RPMI7951 (cell line): ENCODE data around the gene BLOC1S1. TPM values are rescaled to one million over a fixed set of nuclear protein-coding genes. Genes with fewer than 3 reads are reported as not detected.
"Not testable (repeated sequence)": the region's sequence is repeated elsewhere in the genome, so short reads cannot be mapped to it uniquely, and the experiment has no call there.

ENCODE experiments used
- DNase-seq: peaks from one replicate; pipeline ENCODE4 v3.0.0-alpha.2; 2012; ENCODE audit warnings: low read depth
- total RNA-seq: library from RNA; depleted of rRNA; stranded (reverse); fragments of >200 nt; shearing (Covaris generic); gene quantifications from 2 replicates; pipeline ENCODE4 v1.2.3, GENCODE V29; 2014; rRNA removed

Gene BLOC1S1
- total RNA-seq, 1 experiment from 2014 or later: 155 TPM

DNA sequence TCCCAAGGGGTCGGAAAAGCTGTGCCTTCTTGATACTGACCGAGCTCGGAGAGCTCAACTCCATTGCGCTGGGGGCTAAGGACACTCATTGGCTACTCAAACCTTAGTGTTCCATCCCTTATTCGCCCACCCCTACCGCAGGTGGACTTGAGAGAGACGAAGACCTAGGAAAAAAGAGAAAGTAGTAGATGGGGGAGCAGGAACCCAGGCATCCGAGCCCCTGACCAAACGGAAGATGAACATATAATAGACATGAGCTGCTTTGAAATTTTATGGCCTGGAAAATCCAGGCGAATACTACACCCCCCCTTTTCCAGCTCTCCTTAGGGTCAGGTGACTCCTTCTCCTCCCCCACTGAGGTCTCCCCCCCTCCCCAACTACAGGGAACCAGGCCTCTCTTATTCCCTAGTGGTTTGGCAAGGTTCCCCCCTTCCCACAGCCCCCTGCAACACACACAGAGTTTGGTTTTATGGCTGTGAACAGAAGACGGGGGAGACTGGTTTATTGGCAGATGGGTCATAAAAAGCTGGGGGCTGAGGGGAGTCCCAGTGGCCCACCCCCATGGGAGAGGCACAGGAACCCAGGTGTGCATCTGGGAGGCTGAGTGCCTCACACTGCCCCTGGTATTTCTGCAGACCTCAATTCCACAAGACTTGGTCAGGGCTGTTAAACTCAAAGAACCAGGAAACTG is 28.6 kb downstream of the BLOC1S1 start:
- no peak for DNase-seq

DNA sequence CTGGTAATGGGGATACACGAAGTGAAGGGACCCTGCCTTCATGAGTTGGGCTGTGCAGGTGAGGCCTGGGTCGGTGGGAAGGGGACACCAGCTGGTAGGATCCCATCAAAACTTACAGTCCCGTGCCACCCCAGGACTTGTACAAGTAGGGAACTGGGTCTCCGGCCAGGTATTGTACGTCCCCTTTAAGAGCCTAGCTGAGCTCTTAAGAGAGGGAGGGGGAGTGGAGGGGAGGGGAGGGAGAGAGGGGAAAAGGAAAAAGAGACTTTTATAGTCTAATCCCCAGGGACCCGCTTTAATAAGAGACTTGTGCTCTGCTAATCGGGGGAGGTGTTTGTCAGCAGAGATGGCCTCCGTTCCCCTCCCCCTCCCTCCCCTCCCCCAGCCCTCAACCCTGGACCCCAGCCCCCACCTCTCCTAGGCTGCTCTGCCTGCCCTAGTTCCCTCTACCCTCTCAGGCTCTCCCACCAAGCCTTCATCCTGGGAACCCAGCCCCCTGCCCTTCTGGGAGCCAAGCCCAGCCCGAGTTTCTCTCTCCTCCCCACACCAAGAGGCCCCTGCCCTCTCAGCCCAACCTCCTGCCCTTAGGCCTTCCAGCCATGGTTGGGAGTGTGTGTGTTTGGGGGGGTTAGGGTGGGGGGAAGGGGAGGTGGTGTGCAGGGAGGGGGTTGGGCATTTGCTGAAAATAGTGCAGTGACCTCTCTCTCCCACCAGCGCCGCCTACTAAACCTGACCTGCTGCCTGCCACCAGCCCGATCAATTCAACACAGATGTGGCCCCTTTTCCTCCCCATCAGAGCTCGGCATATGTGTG is 29.7 kb downstream of the BLOC1S1 start:
- no peak for DNase-seq

DNA sequence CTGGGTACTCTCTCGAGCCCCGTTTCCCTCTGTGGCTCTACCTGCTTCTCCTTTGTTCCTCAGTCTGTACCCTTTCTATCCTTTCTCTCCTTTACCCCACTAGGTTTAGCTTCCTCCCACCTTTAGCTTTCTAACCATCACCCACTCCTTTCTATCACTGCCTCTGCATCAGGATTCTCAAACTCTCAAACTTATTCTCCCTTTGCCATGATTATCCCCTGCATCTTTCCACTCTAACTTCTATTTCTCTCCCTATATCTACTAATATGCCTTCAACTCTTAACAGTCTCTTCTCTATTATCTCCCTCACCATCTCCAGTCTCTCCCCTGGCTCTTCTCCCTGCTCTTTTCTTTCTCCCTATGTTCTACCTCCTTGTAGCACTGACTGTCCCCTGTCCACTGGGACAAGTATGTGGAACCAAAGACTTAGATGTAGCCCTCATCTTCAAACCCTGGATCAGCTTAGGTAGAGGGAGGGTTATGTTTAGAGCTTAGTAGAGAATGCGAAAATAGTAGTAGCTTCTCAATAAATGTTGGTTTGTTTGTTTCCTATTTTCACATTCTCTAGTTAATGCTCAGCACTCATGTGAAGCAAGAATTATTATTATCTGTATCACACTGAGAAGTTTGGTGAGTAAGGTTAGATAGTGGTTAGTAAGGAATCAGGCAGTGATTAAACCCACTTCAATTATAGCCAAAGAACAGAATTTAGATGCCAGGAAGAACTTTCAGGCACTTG is 30.5 kb downstream of the BLOC1S1 start:
- no peak for DNase-seq

DNA sequence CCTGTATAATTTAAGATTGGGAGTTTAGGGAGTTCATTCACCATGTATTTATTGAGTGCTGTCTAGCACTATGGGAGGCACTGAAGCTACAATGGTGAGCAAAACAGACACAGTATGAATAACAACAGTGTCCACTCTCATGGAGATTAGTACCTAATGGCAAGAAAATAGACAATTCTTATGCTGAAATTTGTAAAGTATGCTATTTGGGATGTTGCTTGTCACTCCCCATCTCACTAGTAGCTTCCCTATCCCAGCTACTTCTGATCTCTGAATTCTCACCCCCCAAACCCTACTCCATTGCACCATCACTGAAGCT is 31.0 kb downstream of the BLOC1S1 start:
- DNase-seq: no peak

DNA sequence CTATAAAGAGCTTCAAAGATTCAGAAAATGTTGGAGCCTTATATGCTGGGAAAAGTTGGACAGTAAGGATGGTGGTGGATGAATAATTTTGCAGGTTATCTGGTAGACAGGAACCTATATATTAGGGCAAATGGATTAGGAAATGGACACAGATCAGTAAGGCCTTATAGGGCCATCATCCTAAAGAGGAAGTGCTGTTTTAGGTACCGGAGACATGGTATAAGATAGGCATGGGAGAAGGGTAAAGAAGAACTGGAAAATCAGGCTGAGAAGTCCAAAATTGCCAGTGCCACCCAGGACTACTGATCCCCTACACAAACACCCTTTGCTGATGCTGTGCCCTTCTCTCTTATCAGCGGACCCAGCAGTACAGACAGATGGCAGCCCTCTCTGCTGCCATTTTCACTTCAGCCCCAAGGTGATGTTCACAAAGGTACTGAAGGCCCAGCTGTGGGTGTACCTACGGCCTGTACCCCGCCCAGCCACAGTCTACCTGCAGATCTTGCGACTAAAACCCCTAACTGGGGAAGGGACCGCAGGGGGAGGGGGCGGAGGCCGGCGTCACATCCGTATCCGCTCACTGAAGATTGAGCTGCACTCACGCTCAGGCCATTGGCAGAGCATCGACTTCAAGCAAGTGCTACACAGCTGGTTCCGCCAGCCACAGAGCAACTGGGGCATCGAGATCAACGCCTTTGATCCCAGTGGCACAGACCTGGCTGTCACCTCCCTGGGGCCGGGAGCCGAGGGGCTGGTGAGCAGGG is 32.6 kb downstream of the BLOC1S1 start:
- no peak for DNase-seq

DNA sequence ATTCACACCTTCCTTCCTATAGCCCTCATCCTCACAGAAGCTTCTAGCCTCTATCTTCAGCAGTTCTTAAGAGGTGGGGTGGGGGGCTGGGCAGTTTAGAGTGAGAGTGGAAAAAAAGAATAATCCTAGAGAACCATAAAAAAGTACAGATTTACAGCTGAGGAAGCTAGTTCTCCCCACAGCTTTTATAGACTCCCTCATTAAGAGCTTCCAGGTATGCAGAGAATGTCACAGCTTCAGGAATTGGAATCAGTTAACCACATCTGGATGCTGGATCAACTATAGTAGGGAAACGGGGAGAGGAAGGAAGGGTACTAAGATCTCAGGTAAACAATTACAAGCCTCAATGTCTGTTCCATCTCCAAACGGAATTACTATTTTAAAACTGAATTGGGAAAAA is 39.4 kb downstream of the BLOC1S1 start:
- DNase-seq: no peak

DNA sequence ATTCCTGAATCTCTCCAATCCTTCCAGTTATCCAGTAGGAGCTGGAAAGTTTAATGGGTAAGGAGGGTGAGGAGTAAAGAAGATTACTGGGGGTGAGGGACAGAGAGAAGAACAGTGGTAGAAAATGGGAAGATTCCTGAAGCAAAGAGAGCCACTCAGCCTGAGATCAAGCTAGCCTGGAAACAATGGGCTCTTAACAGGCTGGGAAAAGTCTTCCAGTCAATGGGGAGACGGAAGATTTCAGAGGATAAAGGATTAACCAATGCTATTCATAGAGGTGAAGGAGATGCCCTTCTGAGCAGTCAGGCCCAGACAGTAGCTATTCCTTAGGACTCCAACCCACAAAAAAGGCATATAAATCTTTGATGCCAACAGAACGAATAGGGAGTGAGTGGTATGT is 41.9 kb downstream of the BLOC1S1 start:
- no peak for DNase-seq

DNA sequence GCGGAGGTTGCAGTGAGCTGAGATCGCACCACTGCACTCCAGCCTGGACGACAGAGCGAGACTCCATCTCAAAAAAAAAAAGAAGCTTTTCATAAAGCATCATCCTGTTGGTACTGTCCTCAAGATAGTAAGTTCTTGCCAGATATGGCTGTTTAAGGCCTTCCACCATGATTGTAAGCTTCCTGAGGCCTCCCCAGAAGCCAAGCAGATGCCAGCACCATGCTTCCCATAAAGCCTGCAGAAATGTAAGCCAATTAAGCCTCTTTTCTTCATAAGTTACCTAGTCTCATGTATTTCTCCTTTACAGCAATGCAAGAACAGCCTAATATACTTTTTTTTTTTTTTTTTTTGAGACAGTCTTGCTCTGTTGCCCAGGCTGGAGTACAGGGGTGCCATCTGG is 42.7 kb downstream of the BLOC1S1 start:
- not testable (repeated sequence) for DNase-seq

DNA sequence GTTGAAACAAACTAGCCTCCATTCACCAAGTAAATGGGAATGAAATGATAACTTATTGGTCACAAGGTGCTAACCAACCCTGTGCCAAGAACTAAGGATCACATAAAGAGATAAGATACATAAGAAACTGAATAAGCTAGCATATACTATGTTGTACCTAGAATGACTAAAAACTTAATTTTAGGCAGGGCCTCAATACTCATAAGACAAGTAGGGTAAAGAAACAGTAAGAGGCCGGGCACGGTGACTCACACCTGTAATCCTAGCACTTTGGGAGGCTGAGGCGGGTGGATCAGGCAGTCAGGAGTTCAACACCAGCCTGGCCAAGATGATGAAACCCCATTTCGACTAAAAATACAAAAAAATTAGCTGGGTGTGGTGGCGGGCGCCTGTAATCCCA is 44.8 kb downstream of the BLOC1S1 start:
- DNase-seq: no peak

DNA sequence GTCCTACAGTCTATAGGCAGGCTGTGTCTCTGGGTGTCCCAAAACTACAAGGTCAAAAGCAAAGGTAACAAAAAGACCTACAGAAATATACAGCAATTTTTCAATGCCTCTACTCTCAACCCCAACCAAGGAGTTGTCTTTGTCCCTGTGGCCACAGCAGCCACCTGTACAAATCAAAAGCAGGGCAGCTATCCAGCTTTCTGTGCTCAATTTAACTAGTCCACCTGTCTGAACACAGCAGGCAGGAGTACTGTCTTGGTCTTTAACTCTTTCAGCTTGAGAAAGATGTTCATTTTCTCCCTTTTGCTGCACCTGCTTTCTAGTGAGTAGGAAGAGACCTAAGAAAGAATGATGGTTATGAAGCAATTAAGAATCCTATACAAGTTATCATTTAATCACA is 46.8 kb downstream of the BLOC1S1 start:
- no peak for DNase-seq

DNA sequence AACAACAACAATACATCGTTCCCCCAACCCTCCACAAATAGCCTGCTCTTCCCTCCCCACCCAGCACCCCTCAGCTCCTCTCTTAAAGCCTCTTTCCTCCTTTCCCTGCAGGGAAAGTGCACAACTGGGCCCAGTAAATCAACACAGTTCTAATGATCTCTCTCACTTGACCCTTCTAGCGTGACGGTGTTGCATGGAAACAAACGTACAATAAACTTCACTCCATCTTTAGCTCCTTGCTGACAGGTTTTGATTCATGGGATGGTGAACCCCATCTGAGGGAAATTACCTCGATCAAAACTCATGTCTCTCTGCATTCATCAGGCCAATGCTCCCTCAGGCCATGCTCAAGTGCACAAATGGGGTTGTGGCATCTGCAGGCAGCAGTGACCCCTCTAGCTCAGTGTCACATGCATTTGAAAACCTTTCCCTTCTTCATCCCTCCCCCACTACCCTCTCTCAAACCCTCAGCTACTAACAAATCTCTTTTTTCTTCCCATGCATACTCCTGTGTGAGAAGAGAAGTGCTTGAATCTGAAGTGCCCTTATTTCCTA is 50.0 kb downstream of the BLOC1S1 start:
- DNase-seq: no peak

DNA sequence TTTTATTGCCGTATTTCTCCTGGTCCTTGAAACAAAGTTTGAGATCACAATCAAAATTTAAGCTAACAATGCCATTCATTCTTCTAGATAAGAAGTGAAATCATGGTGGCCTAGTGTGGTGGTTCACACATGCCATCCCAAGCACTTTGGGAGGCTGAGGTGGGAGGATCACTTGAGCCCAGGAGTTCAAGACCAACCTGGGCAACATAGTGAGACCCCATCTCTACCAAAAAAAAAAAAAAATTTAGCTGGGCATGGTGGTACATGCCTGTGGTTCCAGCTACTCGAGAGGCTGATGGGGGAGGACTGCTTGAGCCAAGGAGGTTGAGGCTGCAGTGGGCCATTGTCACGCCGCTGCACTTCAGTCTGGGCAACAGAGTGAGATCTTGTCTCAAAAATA is 51.3 kb downstream of the BLOC1S1 start:
- DNase-seq: no peak

Other genes with a start within 250 kb of the BLOC1S1 start
- not detected in 2 replicates for gene OR6C70, start 245.9 kb upstream of the BLOC1S1 start, total RNA-seq
- gene OR6C68, start 223.7 kb upstream of the BLOC1S1 start, total RNA-seq: not detected in 2 replicates
- not detected in 2 replicates for gene OR6C4, start 166.4 kb upstream of the BLOC1S1 start, total RNA-seq
- gene OR2AP1, start 143.6 kb upstream of the BLOC1S1 start, total RNA-seq: not detected in 2 replicates
- gene OR10P1, start 79.2 kb upstream of the BLOC1S1 start, total RNA-seq: not detected in 2 replicates
- 11.4 and 15.1 TPM in 2 replicates for gene ITGA7, start 8.1 kb upstream of the BLOC1S1 start, total RNA-seq
- 6.0 and 6.7 TPM in 2 replicates for gene RDH5, start 4.3 kb downstream of the BLOC1S1 start, total RNA-seq
- 1,417 and 1,738 TPM in 2 replicates for gene CD63, start 13.0 kb downstream of the BLOC1S1 start, total RNA-seq
- gene GDF11, start 27.1 kb downstream of the BLOC1S1 start, total RNA-seq: 1.6 and 2.1 TPM in 2 replicates
- gene SARNP, start 101.7 kb downstream of the BLOC1S1 start, total RNA-seq: 110 and 137 TPM in 2 replicates
- 25.5 and 37.1 TPM in 2 replicates for gene ORMDL2, start 102.0 kb downstream of the BLOC1S1 start, total RNA-seq
- gene DNAJC14, start 113.5 kb downstream of the BLOC1S1 start, total RNA-seq: 26.0 and 30.8 TPM in 2 replicates
- 4.2 and 4.4 TPM in 2 replicates for gene MMP19, start 126.9 kb downstream of the BLOC1S1 start, total RNA-seq
- 21.7 and 22.0 TPM in 2 replicates for gene PYM1, start 211.8 kb downstream of the BLOC1S1 start, total RNA-seq
- 16.9 and 23.6 TPM in 2 replicates for gene DGKA, start 215.1 kb downstream of the BLOC1S1 start, total RNA-seq
- gene PMEL, start 250.0 kb downstream of the BLOC1S1 start, total RNA-seq: 0.84 and 1.1 TPM in 2 replicates